22Rv1 (cell line): ENCODE measurements around the gene KRTAP9-8.

Experiments used
- CTCF ChIP-seq: fragments of 450-650 bp; IDR thresholded peaks from 2 replicates; pipeline ENCODE4 v1.5.1; 2017; ENCODE audit warnings: mild to moderate bottlenecking
- ZFX ChIP-seq: fragments of 450-650 bp; IDR thresholded peaks from 2 replicates; pipeline ENCODE4 v1.6.1; 2017; ENCODE audit warnings: antibody characterized with exemption, borderline replicate concordance

GRCh38 chr17:41223821-41224220 is 14.0 kb upstream of the KRTAP9-8 start:
- TF ChIP-seq ZFX (no peak), CTCF (no peak)
